HG03378 (cell line): ENCODE results near the gene SEPTIN12.

Source experiments
- ATAC-seq: cut with Tn5 transposase; IDR thresholded peaks from one replicate; pipeline ENCODE4 v1.9.1; 2021; ENCODE audit warnings: mild to moderate bottlenecking, moderate library complexity; ENCODE audit not compliant: unreplicated experiment

Gene SEPTIN12

DNA sequence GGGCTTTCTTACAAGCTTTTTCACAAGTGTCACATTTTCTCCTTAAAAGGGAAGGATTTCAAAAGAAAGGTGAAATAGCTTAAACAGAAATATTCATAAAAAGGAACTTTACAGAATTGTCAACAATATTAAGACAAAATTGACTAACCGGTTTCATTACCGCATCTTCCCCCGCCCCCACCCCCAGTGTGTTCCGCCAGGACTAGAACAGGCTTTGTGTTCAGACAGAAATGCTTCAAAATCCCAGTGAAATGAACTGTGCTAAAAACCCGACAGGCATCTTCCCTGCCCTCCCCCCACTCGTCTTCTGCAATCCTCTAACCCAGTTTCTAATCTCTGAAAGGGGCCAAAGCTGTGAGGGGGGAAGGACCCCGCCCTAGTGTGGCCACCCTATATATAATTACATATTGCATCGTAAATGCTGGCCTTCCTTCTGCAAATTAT is 15.3 kb upstream of the SEPTIN12 start:
- no peak for ATAC-seq

GRCh38 chr16:4802659-4803287 is 14.6 kb upstream of the SEPTIN12 start:
- ATAC-seq: peak; percentile 89

- ATAC-seq: peak; percentile 33
These were observed 14.0 kb upstream of the SEPTIN12 start, which contains the start of gene ROGDI for GRCh38 chr16:4801962-4802658. TSS of gene ROGDI (minus strand) at chr16:4802633. CDS start at chr16:4802571, 62 bp downstream.

DNA sequence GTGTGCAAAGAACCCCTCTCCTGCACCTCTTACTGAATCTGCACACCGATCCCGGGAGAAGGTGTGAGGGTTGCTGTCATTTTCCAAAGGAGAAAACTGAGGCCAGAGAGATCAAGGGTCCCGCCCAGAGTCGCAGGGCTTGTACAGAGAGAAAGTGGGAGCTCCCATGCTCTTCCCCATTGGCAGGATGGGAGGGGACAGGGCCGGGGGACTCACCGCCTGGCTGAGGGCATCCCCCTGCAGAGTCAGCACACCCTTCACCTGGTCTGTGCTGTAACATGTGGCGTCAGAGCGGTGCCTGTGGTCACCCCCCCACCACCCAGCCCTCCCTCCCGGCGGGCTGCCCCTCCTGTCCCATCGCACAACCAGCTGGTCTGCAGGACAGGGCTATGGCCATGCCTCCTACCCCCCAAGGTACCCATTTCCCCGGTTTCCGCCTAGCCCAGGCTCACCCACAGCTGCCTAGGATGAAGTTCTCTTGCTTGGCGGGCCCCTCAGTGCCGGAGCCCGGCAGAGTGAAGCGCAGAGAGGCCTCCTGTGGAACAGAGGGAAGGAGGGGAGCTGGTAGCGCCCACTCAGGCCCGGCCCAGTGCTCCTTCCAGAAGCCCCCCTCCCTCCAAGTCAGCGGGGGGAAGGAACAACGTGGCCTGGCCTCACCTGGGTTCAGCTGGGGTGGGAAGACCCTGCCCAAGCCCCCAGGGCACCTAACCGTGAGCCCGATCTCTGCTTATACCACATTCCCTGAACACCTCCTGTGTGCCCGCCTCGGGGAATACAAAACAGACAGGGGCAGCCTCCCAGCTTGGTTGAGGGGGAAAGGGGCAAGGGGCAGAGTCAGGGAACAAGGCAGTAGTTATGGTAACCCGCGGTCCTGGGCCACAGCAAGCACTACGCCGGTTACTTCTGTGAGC is 13.2 kb upstream of the SEPTIN12 start:
- no peak for ATAC-seq

DNA sequence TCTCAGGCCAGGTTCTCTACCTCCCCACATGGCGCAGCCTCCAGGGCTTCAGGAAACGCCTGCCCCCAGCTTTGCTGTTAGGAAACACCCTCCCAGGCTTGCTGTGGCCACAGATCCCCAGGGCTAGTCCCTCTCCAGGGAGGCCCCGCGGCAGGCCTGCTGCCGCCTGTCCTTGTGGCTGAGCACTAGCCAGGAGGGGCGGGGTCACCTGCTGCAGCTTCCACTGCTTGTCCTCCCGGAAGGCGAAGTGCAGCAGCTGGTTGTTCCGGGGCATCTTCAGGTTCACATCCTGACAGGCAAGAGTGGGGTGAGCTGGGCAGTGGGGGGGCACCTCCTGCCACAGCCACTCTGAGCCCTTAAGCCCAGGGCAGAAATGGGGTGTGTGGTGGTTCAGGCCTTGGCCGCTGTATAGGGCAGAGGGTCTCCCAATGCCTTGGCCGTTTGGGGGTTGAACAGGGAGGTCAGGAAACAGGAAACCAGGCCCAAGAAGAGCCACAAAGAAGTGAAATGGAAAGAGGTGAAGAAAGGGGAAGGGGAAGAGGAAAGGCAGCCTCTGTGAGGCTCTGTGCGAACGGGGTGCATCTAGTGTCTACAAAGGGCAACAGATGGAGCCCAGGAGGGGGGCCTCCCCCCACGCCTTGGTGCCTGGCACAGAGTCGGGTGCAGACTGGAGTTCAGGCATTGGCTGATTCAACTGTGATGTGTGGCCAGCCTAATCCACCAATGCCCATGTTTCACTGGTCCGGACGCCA is 12.3 kb upstream of the SEPTIN12 start:
- ATAC-seq: no peak

DNA sequence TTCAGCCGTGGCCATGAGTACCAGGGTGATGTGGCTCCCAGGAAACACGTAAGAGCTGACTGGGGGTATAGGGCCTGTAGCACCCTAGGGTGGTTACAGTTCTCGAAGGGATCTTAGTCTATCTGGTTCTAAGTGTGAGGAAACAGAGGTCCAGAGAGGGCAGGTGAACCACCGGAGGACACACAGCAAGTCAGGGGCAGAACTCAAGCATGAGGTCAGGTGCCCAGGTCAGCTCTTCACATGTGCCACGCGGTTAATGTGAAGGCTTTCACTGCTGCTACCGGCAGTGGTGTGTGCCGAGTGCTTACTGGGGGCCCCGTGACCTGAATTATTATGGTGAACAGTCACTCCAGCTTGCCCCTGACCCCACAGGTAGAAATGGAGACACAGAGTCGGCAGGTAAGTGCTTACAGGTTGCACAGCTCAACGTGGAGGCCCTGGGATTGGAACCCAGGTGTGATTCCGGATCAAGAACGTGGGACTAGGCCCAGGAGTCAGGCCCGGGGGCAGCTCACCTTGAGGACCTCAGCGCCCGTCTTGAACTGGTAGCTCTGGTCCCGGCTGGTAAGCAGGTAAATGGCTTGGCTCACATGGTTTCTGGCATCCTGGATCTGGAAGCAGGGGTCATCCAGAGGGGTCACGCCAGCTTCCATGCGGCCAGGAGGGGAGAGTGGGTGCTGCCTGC is 11.2 kb upstream of the SEPTIN12 start:
- ATAC-seq: no peak

DNA sequence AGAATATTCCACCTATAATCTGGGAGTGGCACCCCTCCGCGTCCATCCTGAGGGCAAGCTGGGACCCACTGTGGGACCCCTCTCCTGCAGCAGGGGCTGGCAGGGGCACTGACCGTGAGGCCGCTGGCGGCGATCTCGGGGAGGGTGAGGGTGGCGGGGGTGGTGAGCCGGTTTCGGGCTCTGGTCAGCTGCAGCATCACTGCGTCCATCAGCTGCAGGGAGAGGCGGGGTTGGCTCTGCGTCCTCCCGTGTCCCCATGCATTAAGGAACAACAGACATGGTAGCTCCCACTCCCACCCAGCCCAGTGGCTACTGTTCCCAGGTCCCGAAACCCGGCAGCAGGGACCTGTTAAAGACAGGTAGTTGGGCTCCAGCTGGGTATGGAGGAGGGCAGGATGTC is 10.3 kb upstream of the SEPTIN12 start:
- no peak for ATAC-seq

DNA sequence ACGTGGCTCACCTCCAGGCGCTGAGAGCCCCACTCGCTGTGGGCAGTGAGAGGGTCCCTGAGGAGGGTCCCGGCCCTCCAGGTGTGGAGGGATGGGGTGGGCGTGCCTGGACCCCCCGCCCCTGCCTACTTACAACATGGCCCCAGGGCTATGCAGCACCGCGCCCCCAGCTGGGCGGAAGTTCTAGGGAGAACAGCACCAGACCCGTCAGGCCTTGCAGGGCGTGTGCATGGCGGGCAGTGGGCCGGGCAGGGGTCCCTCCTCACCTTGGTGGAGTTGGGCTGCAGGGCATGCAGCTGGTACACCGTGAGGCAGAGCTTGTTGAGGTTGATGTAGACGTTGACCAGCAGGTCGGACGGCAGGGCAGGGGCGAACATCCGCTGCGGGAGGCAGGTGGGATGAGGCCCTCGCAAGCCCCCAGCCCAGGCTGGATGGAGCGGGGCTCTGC is 9.7 kb upstream of the SEPTIN12 start:
- ATAC-seq: no peak

- no peak for ATAC-seq
These were observed 9.0 kb upstream of the SEPTIN12 start for GRCh38 chr16:4796982-4797804.

- no peak for ATAC-seq
These were observed 7.9 kb upstream of the SEPTIN12 start for GRCh38 chr16:4795828-4796572.

DNA sequence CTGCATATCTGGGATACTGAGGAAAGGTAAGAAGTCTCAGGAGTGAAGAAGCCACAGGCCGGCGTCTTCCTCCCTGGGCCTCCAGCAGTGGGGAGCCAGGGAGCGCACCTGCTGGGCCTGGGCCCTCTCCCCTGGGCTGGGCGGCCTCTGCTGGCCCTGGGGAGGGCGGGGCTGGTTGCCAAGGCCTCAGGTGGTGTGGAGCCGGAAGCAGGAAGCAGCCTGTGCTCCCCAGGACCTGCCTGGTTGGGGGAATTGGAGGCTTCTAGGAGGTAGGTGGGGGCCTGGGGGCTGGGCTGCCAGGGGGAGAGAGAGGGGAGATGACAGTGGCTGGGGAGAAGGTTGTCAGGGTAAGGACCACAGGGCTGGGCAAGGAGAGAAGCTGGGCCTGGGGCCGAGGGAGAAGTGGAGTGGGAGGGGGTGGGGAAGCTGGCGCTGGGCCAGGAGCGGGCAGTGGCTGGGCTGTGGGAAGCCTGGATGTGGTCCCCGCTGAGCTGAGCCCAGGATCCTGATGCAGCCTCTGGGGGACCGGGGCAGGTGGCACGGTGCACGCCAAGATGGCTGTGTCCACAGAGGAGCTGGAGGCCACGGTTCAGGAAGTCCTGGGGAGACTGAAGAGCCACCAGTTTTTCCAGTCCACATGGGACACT is 7.2 kb upstream of the SEPTIN12 start, which contains the start of gene SMIM22:
TSS of gene SMIM22 (plus strand) at position 189 of the 647 bp plus-strand sequence. CDS start at position 555, 366 bp downstream.
- ATAC-seq: no peak

DNA sequence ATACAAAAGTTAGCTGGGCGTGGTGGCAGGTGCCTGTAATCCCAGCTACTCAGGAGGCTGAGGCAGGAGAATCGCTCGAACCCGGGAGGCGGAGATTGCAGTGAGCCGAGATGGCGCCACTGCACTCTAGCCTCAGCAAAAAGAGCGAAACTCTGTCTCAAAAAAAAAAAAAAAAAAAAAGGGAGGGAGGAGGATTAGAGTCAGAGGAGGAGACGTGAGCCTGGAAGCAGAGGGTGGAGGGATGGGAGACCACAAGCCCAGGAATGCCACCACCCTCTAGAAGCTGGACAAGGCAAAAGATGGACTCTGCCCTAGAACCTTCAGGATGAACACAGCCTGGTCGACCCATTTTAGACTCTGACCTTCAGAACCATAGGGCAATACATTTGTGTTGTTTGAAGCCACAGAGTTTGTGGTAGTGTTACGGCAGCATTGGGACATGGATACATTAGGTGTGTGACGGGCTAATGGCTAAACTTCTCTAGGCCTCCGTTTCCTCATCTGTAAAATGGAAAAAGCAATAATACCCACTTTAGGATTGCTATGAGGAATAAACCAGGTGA is 4.9 kb upstream of the SEPTIN12 start:
- ATAC-seq: no peak

DNA sequence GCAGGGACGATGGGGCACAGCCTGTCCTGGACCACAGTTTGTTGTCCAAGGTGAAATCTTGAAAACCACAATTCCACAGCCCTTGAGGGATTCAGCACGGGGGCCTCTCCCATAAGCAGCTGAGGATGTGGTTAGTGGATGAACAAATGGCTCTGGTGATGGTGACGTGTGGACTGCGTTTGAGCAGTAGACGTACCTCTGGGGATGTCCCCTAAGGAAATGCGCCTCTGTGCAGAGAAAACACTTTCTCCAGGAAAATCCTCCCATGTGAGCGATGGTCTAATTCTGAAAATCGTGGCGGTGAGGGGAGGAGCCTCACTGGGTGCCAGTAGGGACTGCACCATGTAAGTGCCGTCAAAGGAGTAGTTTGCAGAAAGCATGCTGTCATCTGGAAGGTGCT is 2.7 kb upstream of the SEPTIN12 start:
- ATAC-seq: no peak

DNA sequence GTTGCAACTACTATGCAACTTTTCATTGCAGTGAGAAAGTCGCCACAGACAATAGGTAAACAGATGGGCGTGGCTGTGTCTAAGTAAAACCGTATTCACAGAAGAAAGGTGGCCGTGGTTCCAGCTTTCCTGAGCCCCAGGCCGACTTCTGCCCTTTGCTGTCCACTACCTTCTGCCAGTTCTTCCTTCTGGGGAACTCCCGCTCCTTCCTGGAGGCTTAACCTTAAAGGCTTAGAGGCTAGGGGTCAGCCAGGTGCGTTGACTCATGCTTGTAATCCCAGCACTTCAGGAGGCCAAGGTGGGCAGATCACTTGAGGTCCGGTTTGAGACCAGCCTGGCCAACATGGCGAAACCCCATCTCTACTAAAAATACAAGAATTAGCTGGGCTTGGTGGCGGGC is 2.1 kb upstream of the SEPTIN12 start:
- ATAC-seq: no peak

- no peak for ATAC-seq
These were observed 765 bp upstream of the SEPTIN12 start for GRCh38 chr16:4788910-4789309.

GRCh38 chr16:4788489-4788889 is 344 bp upstream of the SEPTIN12 start:
- no peak for ATAC-seq

DNA sequence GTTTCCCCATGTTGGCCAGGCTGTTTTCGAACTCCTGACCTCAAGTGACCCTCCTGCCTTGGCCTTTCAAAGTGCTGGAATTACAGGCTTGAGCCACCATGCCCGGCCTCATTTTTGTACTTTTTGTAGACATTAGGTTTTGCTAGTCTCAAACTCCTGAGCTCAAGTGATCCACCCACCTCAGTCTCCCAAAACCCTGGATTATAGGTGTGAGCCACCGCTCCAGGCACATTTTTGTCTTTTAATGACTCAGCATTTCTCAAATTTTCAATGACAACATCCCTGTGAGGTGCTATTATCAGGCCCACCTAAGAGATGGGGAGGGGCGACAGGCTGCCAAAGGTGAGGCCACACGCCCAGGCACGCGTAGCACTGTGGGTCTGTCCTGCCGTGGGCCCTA is 1.1 kb downstream of the SEPTIN12 start:
- no peak for ATAC-seq
